Midbrain (tissue), 1 donor: ENCODE data around the gene FOSL2.
"Not testable (repeated sequence)": the region's sequence is repeated elsewhere in the genome, so short reads cannot be mapped to it uniquely, and the experiment has no call there.

Experiments
- DNase-seq: peaks from one replicate; lab custom pipeline; 2025; lab: John Stamatoyannopoulos, UW

The FOSL2 gene

GRCh38 chr2:28357948-28358667, 34.5 kb upstream of the FOSL2 start:
- no peak for DNase-seq

- no peak for DNase-seq
Measured at GRCh38 chr2:28358668-28359201, 33.9 kb upstream of the FOSL2 start.

GRCh38 chr2:28359222-28360057, 33.2 kb upstream of the FOSL2 start:
- DNase-seq = no peak

GRCh38 chr2:28360058-28360717, 32.5 kb upstream of the FOSL2 start:
- DNase-seq = no peak

GRCh38 chr2:28360718-28361293, 31.9 kb upstream of the FOSL2 start:
- DNase-seq = no peak

GRCh38 chr2:28361991-28362710, 30.5 kb upstream of the FOSL2 start:
- DNase-seq = no peak

GRCh38 chr2:28362991-28363521, 29.6 kb upstream of the FOSL2 start:
- no peak for DNase-seq

GRCh38 chr2:28363686-28364280, 28.9 kb upstream of the FOSL2 start:
- DNase-seq = no peak

- DNase-seq = no peak
Measured at GRCh38 chr2:28364610-28365009, 28.0 kb upstream of the FOSL2 start.

GRCh38 chr2:28365158-28365557, 27.5 kb upstream of the FOSL2 start:
- no peak for DNase-seq

- no peak for DNase-seq
Measured at GRCh38 chr2:28366149-28366495, 26.5 kb upstream of the FOSL2 start.

GRCh38 chr2:28366496-28367282, 26.0 kb upstream of the FOSL2 start:
- DNase-seq = no peak

- no peak for DNase-seq
Measured at GRCh38 chr2:28367667-28368356, 24.8 kb upstream of the FOSL2 start.

- no peak for DNase-seq
Measured at GRCh38 chr2:28368357-28368798, 24.3 kb upstream of the FOSL2 start.

- DNase-seq = no peak
Measured at GRCh38 chr2:28369358-28369757, 23.3 kb upstream of the FOSL2 start.

- DNase-seq = no peak
Measured at GRCh38 chr2:28370354-28370753, 22.3 kb upstream of the FOSL2 start.

- DNase-seq = not testable (repeated sequence)
Measured at GRCh38 chr2:28371728-28372127, 20.9 kb upstream of the FOSL2 start.

- DNase-seq = no peak
Measured at GRCh38 chr2:28373854-28374253, 18.8 kb upstream of the FOSL2 start.

GRCh38 chr2:28374331-28374730, 18.3 kb upstream of the FOSL2 start:
- DNase-seq = no peak
